GM18519 (cell line): Measurements from ENCODE around the gene GRK5.

Experiments used
- ATAC-seq: cut with Tn5 transposase; IDR thresholded peaks from one replicate; pipeline ENCODE4 v1.9.1; 2021; ENCODE audit warnings: mild to moderate bottlenecking, moderate library complexity; ENCODE audit not compliant: unreplicated experiment, low FRiP score

GRK5 gene

GRCh38 chr10:119290301-119291048, 83.1 kb downstream of the GRK5 start:
- ATAC-seq, result no peak

GRCh38 chr10:119291223-119291900, 84.0 kb downstream of the GRK5 start:
- ATAC-seq, result no peak

GRCh38 chr10:119292968-119293760, 85.8 kb downstream of the GRK5 start:
- no peak for ATAC-seq

- no peak for ATAC-seq
These were observed 89.3 kb downstream of the GRK5 start for GRCh38 chr10:119296703-119297102.

GRCh38 chr10:119297207-119297968, 90.0 kb downstream of the GRK5 start:
- ATAC-seq, result no peak

GRCh38 chr10:119298810-119299209, 91.4 kb downstream of the GRK5 start:
- no peak for ATAC-seq

- ATAC-seq, result no peak
These were observed 92.2 kb downstream of the GRK5 start for GRCh38 chr10:119299531-119299930.

GRCh38 chr10:119301397-119301796, 94.0 kb downstream of the GRK5 start:
- no peak for ATAC-seq

- ATAC-seq, result no peak
These were observed 94.8 kb downstream of the GRK5 start for GRCh38 chr10:119302172-119302571.

GRCh38 chr10:119302591-119303253, 95.4 kb downstream of the GRK5 start:
- ATAC-seq, result no peak

- ATAC-seq, result no peak
These were observed 96.5 kb downstream of the GRK5 start for GRCh38 chr10:119303886-119304285.

GRCh38 chr10:119304541-119304940, 97.2 kb downstream of the GRK5 start:
- no peak for ATAC-seq

GRCh38 chr10:119305860-119306513, 98.6 kb downstream of the GRK5 start:
- ATAC-seq, result peak; percentile 55

- peak; percentile 55 for ATAC-seq
These were observed 99.2 kb downstream of the GRK5 start for GRCh38 chr10:119306514-119306951.

- no peak for ATAC-seq
These were observed 99.6 kb downstream of the GRK5 start for GRCh38 chr10:119306986-119307392.

- no peak for ATAC-seq
These were observed 100.7 kb downstream of the GRK5 start for GRCh38 chr10:119308089-119308488.

GRCh38 chr10:119308551-119309422, 101.4 kb downstream of the GRK5 start:
- ATAC-seq, result no peak

GRCh38 chr10:119309423-119309770, 102.0 kb downstream of the GRK5 start:
- ATAC-seq, result no peak

- ATAC-seq, result no peak
These were observed 103.4 kb downstream of the GRK5 start for GRCh38 chr10:119310806-119311205.
